GM23248 (cell line): ENCODE measurements around the gene GALNT8. TPM values are rescaled to one million over a fixed set of nuclear protein-coding genes. Genes with fewer than 3 reads are reported as not detected.
A peak's percentile ranks its signal among the peaks of the same experiment; 100 is the strongest.

Experiments
- DNase-seq: peaks from one replicate; pipeline ENCODE4 v3.0.0-alpha.2; 2015
- H2AFZ ChIP-seq: fragments of 200-600 bp; sonication (generic); 2 replicates; pipeline ENCODE4 v1.6.1; 2016; ENCODE audit warnings: antibody characterized with exemption
- H3F3A ChIP-seq: fragments of 200-600 bp; sonication (generic); 2 replicates; pipeline ENCODE4 v1.6.1; 2016; ENCODE audit warnings: mild to moderate bottlenecking, antibody characterized with exemption, mixed run types; ENCODE audit not compliant: insufficient read depth
- H3K27ac ChIP-seq: fragments of 200-600 bp; sonication (generic); 2 replicates; pipeline ENCODE4 v1.5.1; 2016; ENCODE audit warnings: mild to moderate bottlenecking
- H3K27me3 ChIP-seq: fragments of 200-600 bp; sonication (generic); replicated peaks from 2 replicates; pipeline ENCODE4 v1.6.1; 2016; ENCODE audit warnings: mild to moderate bottlenecking; ENCODE audit not compliant: insufficient read depth
- H3K36me3 ChIP-seq: fragments of 200-600 bp; sonication (generic); 2 replicates; pipeline ENCODE4 v1.6.1; 2016; ENCODE audit warnings: low read depth, mild to moderate bottlenecking
- H3K4me1 ChIP-seq: fragments of 200-600 bp; sonication (generic); 2 replicates; pipeline ENCODE4 v1.6.1; 2016; ENCODE audit warnings: mild to moderate bottlenecking; ENCODE audit not compliant: insufficient read depth
- H3K4me2 ChIP-seq: fragments of 200-600 bp; sonication (generic); one replicate; pipeline ENCODE4 v1.6.1; 2016; ENCODE audit warnings: mild to moderate bottlenecking; ENCODE audit not compliant: unreplicated experiment
- H3K4me3 ChIP-seq: fragments of 200-600 bp; sonication (generic); 2 replicates; pipeline ENCODE4 v1.5.1; 2016; ENCODE audit warnings: mild to moderate bottlenecking
- H3K79me2 ChIP-seq: fragments of 200-600 bp; sonication (generic); 2 replicates; pipeline ENCODE4 v1.6.1; 2016; ENCODE audit warnings: mild to moderate bottlenecking; ENCODE audit not compliant: insufficient read depth
- H3K9ac ChIP-seq: fragments of 200-600 bp; sonication (generic); 2 replicates; pipeline ENCODE4 v1.6.1; 2016; ENCODE audit warnings: mild to moderate bottlenecking
- H3K9me2 ChIP-seq: fragments of 200-600 bp; sonication (generic); 2 replicates; pipeline ENCODE4 v1.6.1; 2016; ENCODE audit warnings: mixed run types, mild to moderate bottlenecking, moderate library complexity; ENCODE audit not compliant: insufficient read depth
- H3K9me3 ChIP-seq: fragments of 200-600 bp; sonication (generic); one replicate; pipeline ENCODE4 v1.6.1; 2017; ENCODE audit warnings: low read depth
- H4K20me1 ChIP-seq: fragments of 200-600 bp; sonication (generic); 2 replicates; pipeline ENCODE4 v1.6.0; 2016; ENCODE audit not compliant: insufficient read depth
- EZH2 ChIP-seq: fragments of 200-600 bp; sonication (generic); IDR thresholded peaks from 2 replicates; pipeline ENCODE4 v1.6.1; 2018; ENCODE audit warnings: antibody characterized with exemption, mild to moderate bottlenecking; ENCODE audit not compliant: insufficient read depth, poor library complexity, severe bottlenecking
- EZH2phosphoT487 ChIP-seq: fragments of 200-600 bp; sonication (generic); IDR thresholded peaks from 2 replicates; pipeline ENCODE4 v1.6.1; 2018; ENCODE audit warnings: antibody characterized with exemption, moderate library complexity, mild to moderate bottlenecking, low read depth; ENCODE audit not compliant: insufficient read depth
- WGBS, 2 experiments: methylation state at CpG; one replicate each; pipeline ENCODE4 v1.1.6; 2015 to 2017; ENCODE audit warnings: low lambda C conversion rate in 2 of 2, low coverage in 1 of 2; ENCODE audit errors: missing lambda C conversion rate in 2 of 2; 5-methylcytosine and 5-hydroxymethylcytosine counted together
- in situ Hi-C: fragments of 300-500 bp; cut with MboI; formaldehyde crosslinking; loops from 2 replicates; pipeline ENCODE4 v1.15.0; 2020
- polyA plus RNA-seq: library from polyadenylated mRNA; unstranded; fragments of >200 nt; fragmentation: Nextera tagmentation; extraction: Ambion mirVana; gene quantifications from 2 replicates; pipeline ENCODE4 v1.2.1, GENCODE V29; 2016
- total RNA-seq: library from RNA; depleted of rRNA; stranded (reverse); fragments of >200 nt; shearing (Covaris generic); gene quantifications from 2 replicates; pipeline ENCODE4 v1.2.3, GENCODE V29; 2014

GALNT8 gene
- total and polyA plus RNA-seq, 2 experiments from 2014 or later: not detected

- Histone ChIP-seq H4K20me1 (no peaks in the 10 kb centered on the region), H3K79me2 (no peaks in the 10 kb centered on the region), H2AFZ (no peak overlapping the region), H3K36me3 (no peaks in the 10 kb centered on the region), H3K4me3 (no peak overlapping the region), H3K4me1 (no peaks in the 10 kb centered on the region), H3K27me3 (peaks cover 6% of the 10 kb centered on the region), H3K27ac (no peak overlapping the region), H3K4me2 (no peak overlapping the region), H3F3A (no peaks in the 10 kb centered on the region), H3K9ac (no peak overlapping the region), H3K9me3 (no peaks in the 10 kb centered on the region), H3K9me2 (no peaks in the 10 kb centered on the region)
- 70 to 77% methylated on average over 9 of the region's 9 CpGs for WGBS, 2 experiments
- no peak for DNase-seq
- TF ChIP-seq EZH2: no peak
- in situ Hi-C loops: no loop called here
These were observed 94.3 kb downstream of the GALNT8 start for GRCh38 chr12:4814485-4814884.

GRCh38 chr12:4816744-4817525, 96.7 kb downstream of the GALNT8 start:
- Histone ChIP-seq H3K27me3 (no peaks in the 10 kb centered on the region; the same call in none of the 2 replicates), H2AFZ (no peak overlapping the region), H3K9ac (no peak overlapping the region), H3F3A (no peaks in the 10 kb centered on the region), H3K4me1 (no peaks in the 10 kb centered on the region), H4K20me1 (no peaks in the 10 kb centered on the region), H3K79me2 (no peaks in the 10 kb centered on the region), H3K27ac (no peak overlapping the region), H3K4me3 (no peak overlapping the region), H3K9me3 (no peaks in the 10 kb centered on the region), H3K9me2 (no peaks in the 10 kb centered on the region), H3K36me3 (no peaks in the 10 kb centered on the region), H3K4me2 (no peak overlapping the region)
- in situ Hi-C loops: no loop called here
- no peak for TF ChIP-seq EZH2
- TF ChIP-seq EZH2phosphoT487: no peak
- 72 to 73% methylated on average over 8 of the region's 8 CpGs for WGBS, 2 experiments
- no peak for DNase-seq

- DNase-seq: no peak
- Histone ChIP-seq H3K4me1 (no peaks in the 10 kb centered on the region), H3K4me3 (no peak overlapping the region), H3K4me2 (no peak overlapping the region), H3K9ac (no peak overlapping the region), H3K9me2 (no peaks in the 10 kb centered on the region), H3K79me2 (no peaks in the 10 kb centered on the region), H3K36me3 (no peaks in the 10 kb centered on the region), H3F3A (no peaks in the 10 kb centered on the region), H2AFZ (no peak overlapping the region), H3K27me3 (no peaks in the 10 kb centered on the region; the same call in none of the 2 replicates), H3K27ac (no peak overlapping the region), H4K20me1 (no peaks in the 10 kb centered on the region), H3K9me3 (no peaks in the 10 kb centered on the region)
- in situ Hi-C loops: no loop called here
- TF ChIP-seq EZH2: no peak
- no peak for TF ChIP-seq EZH2phosphoT487
- whole genome bisulfite sequencing, 2 experiments: 76% methylated on average over 8 of the region's 8 CpGs
These were observed 97.7 kb downstream of the GALNT8 start for GRCh38 chr12:4817880-4818279.

GRCh38 chr12:4819654-4820053, 99.5 kb downstream of the GALNT8 start:
- no peak overlapping the region for H3K4me2 ChIP-seq
- in situ Hi-C loops: no loop called here
- no peak overlapping the region for H3K27ac ChIP-seq
- no peaks in the 10 kb centered on the region for H3K9me3 ChIP-seq
- H3K27me3 ChIP-seq: no peaks in the 10 kb centered on the region; the same call in none of the 2 replicates
- no peak overlapping the region for H2AFZ ChIP-seq
- H3K9me2 ChIP-seq: no peaks in the 10 kb centered on the region
- no peak for TF ChIP-seq EZH2phosphoT487
- TF ChIP-seq EZH2: no peak
- 12% methylated on average over 7 of the region's 7 CpGs for WGBS, 2 experiments
- no peaks in the 10 kb centered on the region for H3K79me2 ChIP-seq
- H3K36me3 ChIP-seq: no peaks in the 10 kb centered on the region
- peaks cover 9% of the 10 kb centered on the region; the same call in 1 of the 2 replicates for H3F3A ChIP-seq
- DNase-seq: peak; percentile 82
- no peak overlapping the region for H3K4me3 ChIP-seq
- no peaks in the 10 kb centered on the region for H4K20me1 ChIP-seq
- no peak overlapping the region for H3K9ac ChIP-seq
- H3K4me1 ChIP-seq: peaks cover 9% of the 10 kb centered on the region
